Measurements from ENCODE around the gene RECQL5. TPM values are rescaled to one million over a fixed set of nuclear protein-coding genes. Genes with fewer than 3 reads are reported as not detected.

RECQL5 gene
- total RNA-seq, 6 experiments from 2014 or later, result 18.7 to 22.6 (median 21.2) TPM

GRCh38 chr17:75697651-75698291 lies 30.8 kb upstream of the RECQL5 start:
- Mint-ChIP-seq H3K27me3 (ENCODE audit: insufficient read depth) (no peaks in the 10 kb centered on the region; the same call in 1 of the 2 replicates), H3K9me3 (peaks cover 3% of the 10 kb centered on the region; the same call in 1 of the 2 replicates), H3K36me3 (ENCODE audit: low read depth) (peaks cover 49% of the 10 kb centered on the region), H3K4me3 (no peak overlapping the region), H3K4me1 (ENCODE audit: low read depth) (peaks cover 75% of the 10 kb centered on the region), H3K27ac (peak overlapping the region; percentile 51)
- no peak for DNase-seq
- TF ChIP-seq CTCF (IDR thresholded peaks at IDR 0.05), result no peak

- H3K4me3 Mint-ChIP-seq, result peak overlapping the region; percentile 17; the same call in 1 of the 2 replicates
- no peak for DNase-seq
- peaks cover 84% of the 10 kb centered on the region for H3K4me1 Mint-ChIP-seq (ENCODE audit: low read depth)
- peaks cover 47% of the 10 kb centered on the region for H3K36me3 Mint-ChIP-seq (ENCODE audit: low read depth)
- H3K9me3 Mint-ChIP-seq, result peaks cover 3% of the 10 kb centered on the region; the same call in 1 of the 2 replicates
- H3K27ac Mint-ChIP-seq, result peak overlapping the region; percentile 98
- no peak for TF ChIP-seq CTCF (IDR thresholded peaks at IDR 0.05)
- H3K27me3 Mint-ChIP-seq (ENCODE audit: insufficient read depth), result no peaks in the 10 kb centered on the region; the same call in 1 of the 2 replicates
Measured at GRCh38 chr17:75695830-75696271, 28.9 kb upstream of the RECQL5 start.

- peak overlapping the region; percentile 84 for H3K4me3 Mint-ChIP-seq
Measured at GRCh38 chr17:75695141-75695829, 28.3 kb upstream of the RECQL5 start.

GRCh38 chr17:75694536-75694935 lies 27.6 kb upstream of the RECQL5 start:
- H3K4me1 Mint-ChIP-seq (ENCODE audit: low read depth), result peaks cover 83% of the 10 kb centered on the region
- H3K27me3 Mint-ChIP-seq (ENCODE audit: insufficient read depth), result no peaks in the 10 kb centered on the region
- no peak for DNase-seq
- no peak for TF ChIP-seq CTCF (IDR thresholded peaks at IDR 0.05)
- peak overlapping the region; percentile 98 for H3K27ac Mint-ChIP-seq
- peaks cover 50% of the 10 kb centered on the region for H3K36me3 Mint-ChIP-seq (ENCODE audit: low read depth)
- peaks cover 3% of the 10 kb centered on the region; the same call in 1 of the 2 replicates for H3K9me3 Mint-ChIP-seq
- H3K4me3 Mint-ChIP-seq, result peak overlapping the region; percentile 84

More at GRCh38 chr17:75695141-75695829, 28.3 kb upstream of the RECQL5 start:
- TF ChIP-seq CTCF (IDR thresholded peaks at IDR 0.05), result no peak
- peaks cover 3% of the 10 kb centered on the region; the same call in 1 of the 2 replicates for H3K9me3 Mint-ChIP-seq
- peak; percentile 89 for DNase-seq
- H3K27ac Mint-ChIP-seq, result peak overlapping the region; percentile 98
- peaks cover 49% of the 10 kb centered on the region for H3K36me3 Mint-ChIP-seq (ENCODE audit: low read depth)
- no peaks in the 10 kb centered on the region for H3K27me3 Mint-ChIP-seq (ENCODE audit: insufficient read depth)
- H3K4me1 Mint-ChIP-seq (ENCODE audit: low read depth), result peaks cover 84% of the 10 kb centered on the region

- H3K4me1 Mint-ChIP-seq (ENCODE audit: low read depth), result peaks cover 85% of the 10 kb centered on the region
- peaks cover 3% of the 10 kb centered on the region; the same call in 1 of the 2 replicates for H3K9me3 Mint-ChIP-seq
- H3K36me3 Mint-ChIP-seq (ENCODE audit: low read depth), result peaks cover 53% of the 10 kb centered on the region
- TF ChIP-seq CTCF (IDR thresholded peaks at IDR 0.05), result peak; percentile 38; the same call in 1 of the 2 replicates
- DNase-seq, result peak; percentile 99
- H3K27me3 Mint-ChIP-seq (ENCODE audit: insufficient read depth), result no peaks in the 10 kb centered on the region; the same call in 1 of the 2 replicates
- peak overlapping the region; percentile 84 for H3K4me3 Mint-ChIP-seq
- H3K27ac Mint-ChIP-seq, result peak overlapping the region; percentile 98
Measured at GRCh38 chr17:75693500-75694481, 26.8 kb upstream of the RECQL5 start.

All from HFFc6 (cell line).